Measurements from ENCODE around the gene TNFAIP2.

TNFAIP2 gene

GRCh38 chr14:103100281-103101121 is 22.8 kb upstream of the TNFAIP2 start:
- TF ChIP-seq CTCF (IDR thresholded peaks at IDR 0.05; ENCODE audit: control insufficient read depth, extremely low read depth, insufficient read depth): no peak
- no peak overlapping the region for H3K4me3 ChIP-seq (ENCODE audit: low read depth, low read length)
- DNase-seq (ENCODE audit: low read depth): no peak

- no peak for DNase-seq (ENCODE audit: low read depth)
- no peak for TF ChIP-seq CTCF (IDR thresholded peaks at IDR 0.05; ENCODE audit: control insufficient read depth, extremely low read depth, insufficient read depth)
- H3K4me3 ChIP-seq (ENCODE audit: low read depth, low read length): no peak overlapping the region
Measured at GRCh38 chr14:103101257-103101962, 21.9 kb upstream of the TNFAIP2 start.

- DNase-seq (ENCODE audit: low read depth): no peak
- no peak overlapping the region for H3K4me3 ChIP-seq (ENCODE audit: low read depth, low read length)
- no peak for TF ChIP-seq CTCF (IDR thresholded peaks at IDR 0.05; ENCODE audit: control insufficient read depth, extremely low read depth, insufficient read depth)
Measured at GRCh38 chr14:103101963-103102688, 21.1 kb upstream of the TNFAIP2 start.

GRCh38 chr14:103102689-103103260 is 20.5 kb upstream of the TNFAIP2 start:
- no peak for TF ChIP-seq CTCF (IDR thresholded peaks at IDR 0.05; ENCODE audit: control insufficient read depth, extremely low read depth, insufficient read depth)
- H3K4me3 ChIP-seq (ENCODE audit: low read depth, low read length): no peak overlapping the region
- DNase-seq (ENCODE audit: low read depth): no peak

GRCh38 chr14:103103461-103104388 is 19.5 kb upstream of the TNFAIP2 start:
- no peak for TF ChIP-seq CTCF (IDR thresholded peaks at IDR 0.05; ENCODE audit: control insufficient read depth, extremely low read depth, insufficient read depth)
- peak; percentile 62 for DNase-seq (ENCODE audit: low read depth)
- H3K4me3 ChIP-seq (ENCODE audit: low read depth, low read length): peak overlapping the region; percentile 35

GRCh38 chr14:103104389-103104653 is 18.9 kb upstream of the TNFAIP2 start:
- DNase-seq (ENCODE audit: low read depth): no peak
- no peak overlapping the region for H3K4me3 ChIP-seq (ENCODE audit: low read depth, low read length)

More at GRCh38 chr14:103104389-103104653, 18.9 kb upstream of the TNFAIP2 start:
- no peak for TF ChIP-seq CTCF (IDR thresholded peaks at IDR 0.05; ENCODE audit: control insufficient read depth, extremely low read depth, insufficient read depth)
